Measurements from ENCODE around the gene PIP4K2A. TPM values are rescaled to one million over a fixed set of nuclear protein-coding genes. Genes with fewer than 3 reads are reported as not detected.

The PIP4K2A gene
- total RNA-seq, 1 donor from 2014 or later = 102 TPM

- peaks cover 43% of the 10 kb centered on the region for H3K36me3 Mint-ChIP-seq (ENCODE audit: low read depth)
- DNase-seq = no peak
- H3K27ac Mint-ChIP-seq = peak overlapping the region; percentile 87
- no peaks in the 10 kb centered on the region for H3K27me3 Mint-ChIP-seq
- intact Hi-C loops (cut with micrococcal nuclease) = no loop called here
- TF ChIP-seq CTCF (IDR thresholded peaks at IDR 0.05) = no peak
- CTCF ChIA-PET = interaction anchor here (1.6 to 1.8 kb wide), 2 partner anchors 12 to 37 kb away, joined by 5 to 8 read pairs; no protein-coding TSS in a partner anchor
- H3K9me3 Mint-ChIP-seq = peaks cover 2% of the 10 kb centered on the region
- POLR2A ChIA-PET = interaction anchor here (1.1 to 2.6 kb wide), 7 partner anchors 11 to 357 kb away, joined by 3 to 17 read pairs (median 8); partner anchors contain the start of gene PIP4K2A
- peak; percentile 51 for ATAC-seq (ENCODE audit: low read depth)
- peaks cover 98% of the 10 kb centered on the region for H3K4me1 Mint-ChIP-seq
- peak overlapping the region; percentile 65 for H3K4me3 Mint-ChIP-seq
Observed at GRCh38 chr10:22611425-22612115, 102.8 kb downstream of the PIP4K2A start.

- no peak for ATAC-seq (ENCODE audit: low read depth)
- intact Hi-C loops (cut with micrococcal nuclease) = no loop called here
Observed at GRCh38 chr10:22610610-22611009, 103.8 kb downstream of the PIP4K2A start.

GRCh38 chr10:22609719-22610465, 104.5 kb downstream of the PIP4K2A start:
- DNase-seq (no peak), ATAC-seq (ENCODE audit: low read depth) (no peak)
- no peak for TF ChIP-seq CTCF (IDR thresholded peaks at IDR 0.05)
- Mint-ChIP-seq H3K4me3 (peak overlapping the region; percentile 55), H3K4me1 (peaks cover 97% of the 10 kb centered on the region), H3K27ac (peak overlapping the region; percentile 87), H3K9me3 (peaks cover 2% of the 10 kb centered on the region), H3K36me3 (ENCODE audit: low read depth) (peaks cover 47% of the 10 kb centered on the region), H3K27me3 (no peaks in the 10 kb centered on the region)
- intact Hi-C loops (cut with micrococcal nuclease) = loop anchor here (5.0 to 10.0 kb wide), 4 partner anchors 293 to 1075 kb away; partner anchors contain the start of genes COMMD3 and MLLT10
- ChIA-PET POLR2A (interaction anchor here (0.8 to 2.6 kb wide), 4 partner anchors 9 to 26 kb away, joined by 3 to 11 read pairs (median 4); no protein-coding TSS in a partner anchor), CTCF (interaction anchor here (1.6 kb wide), 1 partner anchor 10 kb away, joined by 5 read pairs; no protein-coding TSS in a partner anchor)

More at GRCh38 chr10:22610610-22611009, 103.8 kb downstream of the PIP4K2A start:
- H3K9me3 Mint-ChIP-seq = peaks cover 2% of the 10 kb centered on the region
- CTCF ChIA-PET = interaction anchor here (1.6 kb wide), 1 partner anchor 11 kb away, joined by 5 read pairs; no protein-coding TSS in a partner anchor
- no peaks in the 10 kb centered on the region for H3K27me3 Mint-ChIP-seq
- H3K4me3 Mint-ChIP-seq = peak overlapping the region; percentile 39
- H3K4me1 Mint-ChIP-seq = peaks cover 97% of the 10 kb centered on the region
- H3K27ac Mint-ChIP-seq = peak overlapping the region; percentile 87
- TF ChIP-seq CTCF (IDR thresholded peaks at IDR 0.05) = no peak
- H3K36me3 Mint-ChIP-seq (ENCODE audit: low read depth) = peaks cover 44% of the 10 kb centered on the region
- no peak for DNase-seq
- POLR2A ChIA-PET = interaction anchor here (0.8 to 2.6 kb wide), 5 partner anchors 10 to 174 kb away, joined by 3 to 11 read pairs (median 4); partner anchors contain the start of gene PIP4K2A

GRCh38 chr10:22609251-22609650, 105.1 kb downstream of the PIP4K2A start:
- no peaks in the 10 kb centered on the region for H3K27me3 Mint-ChIP-seq
- H3K9me3 Mint-ChIP-seq = peaks cover 2% of the 10 kb centered on the region
- H3K36me3 Mint-ChIP-seq (ENCODE audit: low read depth) = peaks cover 47% of the 10 kb centered on the region
- ATAC-seq (ENCODE audit: low read depth) (no peak), DNase-seq (no peak)
- no peak overlapping the region for H3K4me3 Mint-ChIP-seq
- CTCF ChIA-PET = interaction anchor here (1.2 kb wide), 1 partner anchor 35 kb away, joined by 3 read pairs; no protein-coding TSS in a partner anchor
- peak overlapping the region; percentile 87 for H3K27ac Mint-ChIP-seq
- peaks cover 97% of the 10 kb centered on the region for H3K4me1 Mint-ChIP-seq
- POLR2A ChIA-PET = interaction anchor here (0.8 to 2.6 kb wide), 5 partner anchors 12 to 105 kb away, joined by 3 to 11 read pairs (median 5); partner anchors contain the start of gene PIP4K2A
- intact Hi-C loops (cut with micrococcal nuclease) = loop anchor here (5.0 to 10.0 kb wide), 4 partner anchors 292 to 1074 kb away; partner anchors contain the start of genes COMMD3 and MLLT10
- no peak for TF ChIP-seq CTCF (IDR thresholded peaks at IDR 0.05)
